KG1 (cell line): ENCODE data around the gene STXBP1.
A peak's percentile ranks its signal among the peaks of the same experiment; 100 is the strongest.

Source experiments
- DNase-seq: peaks from one replicate; lab custom pipeline; 2025; lab: John Stamatoyannopoulos, UW

The STXBP1 gene

DNA sequence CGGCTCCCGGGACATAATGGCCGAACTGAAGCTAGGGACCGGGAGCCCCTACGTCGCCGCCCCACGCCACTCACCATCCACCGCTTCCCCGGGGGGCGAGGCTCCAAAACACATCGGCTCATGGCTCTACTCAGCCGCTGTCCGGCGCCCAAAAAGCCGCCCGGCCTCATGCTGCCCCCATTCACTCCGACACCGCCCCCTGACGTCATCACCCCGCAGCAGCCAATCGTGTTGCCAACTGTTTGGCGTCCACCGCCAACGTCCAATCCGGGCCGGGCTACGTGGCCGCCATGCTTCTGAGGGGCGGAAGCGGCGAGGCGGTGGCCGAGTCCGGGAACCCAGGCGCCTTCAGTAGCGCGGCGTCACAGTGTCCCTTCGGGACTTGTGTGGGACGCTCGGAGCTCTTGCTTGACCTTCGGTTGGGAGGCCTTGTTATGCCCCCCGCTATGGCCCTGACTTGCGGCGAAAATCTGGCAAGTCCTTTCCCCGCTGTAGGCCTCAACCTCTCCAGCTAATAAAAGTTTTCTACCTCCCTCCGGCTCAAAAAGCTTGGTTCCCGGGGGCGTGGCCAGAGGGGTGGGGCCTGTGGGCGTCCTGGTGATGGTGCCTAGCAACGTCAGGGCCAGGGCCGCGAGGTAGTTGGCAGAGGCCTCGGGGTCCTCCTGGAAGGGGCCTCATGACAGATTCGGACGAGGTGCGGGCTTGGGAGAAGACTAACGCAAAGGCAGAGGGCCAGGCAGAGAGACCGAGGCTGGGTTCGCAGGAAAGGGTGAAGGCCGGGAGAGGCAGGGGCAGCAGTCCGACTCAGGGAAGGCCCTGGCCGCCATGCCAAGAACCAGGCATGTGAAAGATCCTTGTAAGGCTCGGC lies 103.6 kb downstream of the STXBP1 start, which contains the start of the genes PTRH1 and TTC16:
Gene PTRH1 (minus strand): TSS at position 194 of the 868 bp plus-strand sequence. CDS start 24 bp downstream, at position 170.
Gene TTC16 (plus strand): TSS at position 610 of the 868 bp plus-strand sequence. CDS start 67 bp downstream, at position 677.
- DNase-seq = peak; percentile 94

DNA sequence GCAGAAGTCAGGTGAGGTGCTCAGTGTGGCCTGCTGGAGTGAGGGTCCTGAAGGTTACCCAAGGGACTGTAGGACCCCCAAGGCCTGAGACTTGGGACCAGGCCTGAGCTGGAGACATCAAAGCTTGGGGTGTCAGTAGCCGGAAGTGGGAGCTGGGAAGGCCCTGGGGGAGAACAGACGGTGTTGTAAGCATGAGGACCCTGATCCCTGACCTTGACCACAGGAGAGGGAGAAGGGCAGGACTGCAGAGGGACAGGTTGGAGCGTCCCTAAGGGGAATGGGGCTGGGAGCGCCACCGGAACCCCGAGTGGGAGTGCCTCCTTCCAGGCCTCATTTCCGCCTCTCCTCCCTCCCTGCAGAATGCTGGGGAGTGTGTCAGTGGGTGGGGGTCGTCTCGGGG lies 104.3 kb downstream of the STXBP1 start:
- DNase-seq = no peak

DNA sequence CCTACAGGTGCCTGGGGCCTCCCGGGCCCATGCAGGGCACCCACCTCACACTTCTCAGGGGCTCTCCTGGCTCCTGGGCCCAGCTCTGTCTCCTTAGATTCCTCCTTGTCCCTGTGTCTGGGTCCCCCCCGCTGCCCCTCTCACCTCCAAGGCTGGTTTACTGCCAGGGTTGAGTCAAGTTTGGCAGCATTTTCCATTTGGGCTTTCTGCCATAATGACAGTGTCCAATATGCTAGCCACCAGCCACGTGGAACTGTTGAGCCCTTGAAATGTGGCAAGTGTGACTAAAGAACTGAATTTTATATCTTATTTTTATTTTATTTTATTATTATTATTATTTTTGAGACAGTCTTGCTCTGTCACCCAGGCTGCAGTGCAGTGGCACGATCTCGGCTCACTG lies 105.7 kb downstream of the STXBP1 start:
- no peak for DNase-seq

DNA sequence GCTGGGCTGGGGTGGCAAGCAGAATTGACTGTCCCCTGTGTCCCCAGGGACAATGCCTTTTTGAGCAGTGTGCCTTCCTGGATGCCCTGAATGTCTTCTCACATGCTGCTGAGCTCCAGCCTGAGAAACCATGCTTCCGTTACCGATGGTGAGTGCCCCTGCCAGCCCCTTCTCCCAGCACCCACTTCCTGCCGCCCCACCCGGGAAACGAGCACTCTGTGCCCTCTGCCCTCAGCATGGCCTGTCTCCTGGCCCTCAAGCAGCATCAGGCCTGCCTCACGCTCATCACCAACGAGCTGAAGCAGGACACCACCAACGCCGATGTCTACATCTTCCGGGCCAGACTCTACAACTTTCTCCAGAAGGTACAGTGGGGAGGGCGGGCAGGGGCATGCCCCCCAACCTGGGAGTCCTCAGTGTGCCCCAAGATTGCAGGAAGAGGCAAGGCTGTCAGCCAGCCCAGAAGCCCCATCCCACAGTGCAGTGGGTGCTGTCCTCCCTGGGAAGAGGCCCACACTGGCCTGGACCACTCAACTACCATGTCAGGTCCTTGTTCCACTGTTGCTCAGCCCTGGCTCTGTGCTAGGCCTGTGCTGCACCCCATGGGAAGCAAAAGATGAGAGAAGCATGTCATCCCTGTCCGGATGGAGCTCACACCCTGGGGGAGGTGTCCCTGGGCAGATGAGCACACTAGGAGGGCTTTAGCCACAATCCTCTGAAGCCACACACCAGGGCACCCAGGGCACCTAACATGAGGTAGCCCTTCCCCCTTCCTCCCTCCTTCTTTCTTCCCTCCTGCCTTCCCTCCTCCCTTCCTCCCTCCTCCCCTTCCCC lies 108.2 kb downstream of the STXBP1 start:
- no peak for DNase-seq

DNA sequence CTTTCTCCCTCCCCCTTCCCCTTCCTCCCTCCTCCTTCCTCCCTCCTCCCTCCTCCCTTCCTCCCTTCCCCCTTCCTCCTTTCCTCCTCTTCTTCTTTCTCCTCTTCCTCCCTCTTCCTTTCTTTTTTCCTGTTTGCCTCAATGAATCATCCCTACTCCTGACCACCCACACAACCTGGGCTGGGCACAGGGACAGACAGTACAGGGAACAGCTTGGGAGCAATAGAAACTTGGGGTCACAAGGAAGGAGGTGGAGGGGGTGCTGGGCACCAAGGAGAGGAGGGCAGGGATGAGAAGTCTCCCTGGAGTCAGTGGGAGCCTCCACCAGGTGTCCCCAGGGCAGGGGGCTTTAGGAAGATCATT lies 108.8 kb downstream of the STXBP1 start:
- no peak for DNase-seq

DNA sequence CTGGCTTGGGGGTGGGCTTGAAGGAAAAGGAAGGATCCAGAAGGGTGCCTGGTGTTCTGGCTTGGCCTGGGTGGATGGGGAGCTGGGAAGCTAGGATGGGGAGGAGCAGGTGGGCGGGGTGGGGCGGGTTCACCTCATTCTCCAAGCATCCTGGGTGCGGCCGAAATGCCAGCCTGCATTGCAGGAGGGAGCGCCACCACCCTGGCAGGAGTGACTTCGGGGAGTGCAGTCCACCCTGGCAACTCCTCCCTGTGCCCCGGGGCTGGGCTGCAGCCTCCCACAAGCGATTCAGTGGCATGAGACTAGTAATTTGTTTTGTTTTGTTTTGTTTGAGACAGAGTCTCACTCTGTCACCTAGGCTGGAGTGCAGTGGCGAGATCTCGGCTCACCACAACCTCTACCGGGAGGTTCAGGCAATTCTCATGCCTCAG lies 109.3 kb downstream of the STXBP1 start:
- no peak for DNase-seq

DNA sequence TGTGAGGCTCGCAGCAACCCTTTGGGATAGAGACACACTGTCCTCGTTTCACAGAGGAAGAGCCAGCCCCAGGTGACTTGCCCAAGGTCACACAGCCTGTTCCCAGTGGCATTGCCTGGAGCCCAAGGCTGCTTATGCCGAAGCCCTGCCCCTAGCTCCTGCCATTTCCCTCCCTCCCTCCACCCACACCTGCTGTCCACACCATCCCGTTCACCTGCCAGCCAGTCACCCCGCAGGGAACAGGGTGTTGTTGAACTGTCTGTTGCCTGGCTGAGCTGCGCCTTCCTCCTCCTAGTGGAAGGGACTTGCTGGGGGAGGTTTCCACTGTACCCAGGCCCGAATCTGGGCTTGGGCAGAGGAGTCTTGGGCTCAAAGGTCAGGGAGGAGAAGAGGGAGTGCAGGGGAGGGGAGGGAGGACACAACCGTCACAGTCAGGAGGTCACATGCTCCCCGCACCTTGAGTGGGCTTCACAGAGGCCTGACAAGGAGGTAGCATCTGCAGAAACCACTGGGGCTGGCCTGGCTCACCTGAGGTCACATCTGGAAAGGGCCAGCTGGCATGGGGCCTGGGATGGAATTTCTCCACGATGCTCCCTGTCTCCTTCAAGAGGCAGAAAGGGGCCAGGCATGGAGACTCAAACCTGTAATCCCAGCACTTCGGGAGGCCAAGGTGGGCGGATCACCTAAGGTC lies 110.1 kb downstream of the STXBP1 start:
- DNase-seq = no peak

DNA sequence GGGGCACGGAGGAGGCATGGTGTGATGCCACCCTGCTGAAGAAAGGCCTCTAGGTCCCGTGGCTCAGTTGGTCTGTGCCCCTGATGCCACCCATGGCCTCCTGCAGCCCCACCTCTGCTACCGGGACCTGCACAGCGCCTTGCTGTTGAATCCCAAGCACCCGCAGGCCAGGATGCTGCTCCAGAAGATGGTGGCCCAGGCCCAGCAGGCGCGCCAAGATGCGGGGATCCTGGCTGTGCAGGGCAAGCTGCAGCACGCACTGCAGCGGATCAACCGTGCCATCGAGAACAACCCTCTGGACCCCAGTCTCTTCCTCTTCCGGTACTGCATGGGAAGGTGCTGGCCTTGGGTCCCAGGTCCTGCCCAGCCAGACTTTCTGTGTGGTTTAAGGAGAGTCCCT lies 110.9 kb downstream of the STXBP1 start:
- no peak for DNase-seq

DNA sequence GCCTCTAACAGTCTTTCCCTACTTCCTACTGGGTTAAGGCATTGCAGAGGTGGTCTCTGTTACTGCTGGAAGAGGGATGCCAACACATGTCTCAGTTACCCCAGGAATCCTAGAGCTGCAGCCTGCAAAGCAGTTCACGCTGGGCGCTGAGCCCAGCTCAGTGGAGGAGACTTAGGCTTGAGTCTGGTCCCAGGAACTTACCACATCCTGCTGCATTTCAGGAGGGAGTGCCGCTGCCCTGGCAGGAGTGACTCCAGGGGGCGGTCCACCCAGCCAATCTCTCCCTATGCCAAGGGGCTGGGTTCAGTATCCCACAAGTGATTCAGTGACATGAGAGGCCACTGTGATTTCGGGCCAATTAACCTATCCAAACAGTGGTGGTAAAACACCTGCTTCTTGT lies 111.4 kb downstream of the STXBP1 start:
- DNase-seq = no peak

DNA sequence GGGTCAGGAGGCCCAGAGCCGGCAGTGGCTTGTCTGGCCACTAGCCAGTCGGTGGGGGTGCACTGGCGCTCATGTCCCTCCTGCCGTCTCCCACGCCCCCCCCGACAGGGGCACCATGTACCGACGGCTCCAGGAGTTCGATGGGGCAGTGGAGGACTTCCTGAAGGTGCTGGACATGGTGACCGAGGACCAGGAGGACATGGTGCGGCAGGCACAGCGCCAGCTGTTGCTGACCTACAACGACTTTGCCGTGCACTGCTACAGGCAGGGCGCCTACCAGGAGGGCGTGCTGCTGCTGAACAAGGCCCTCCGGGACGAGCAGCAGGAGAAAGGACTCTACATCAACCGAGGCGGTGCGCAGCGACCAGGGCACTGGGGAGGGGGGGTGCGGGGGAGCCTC lies 111.9 kb downstream of the STXBP1 start:
- no peak for DNase-seq

DNA sequence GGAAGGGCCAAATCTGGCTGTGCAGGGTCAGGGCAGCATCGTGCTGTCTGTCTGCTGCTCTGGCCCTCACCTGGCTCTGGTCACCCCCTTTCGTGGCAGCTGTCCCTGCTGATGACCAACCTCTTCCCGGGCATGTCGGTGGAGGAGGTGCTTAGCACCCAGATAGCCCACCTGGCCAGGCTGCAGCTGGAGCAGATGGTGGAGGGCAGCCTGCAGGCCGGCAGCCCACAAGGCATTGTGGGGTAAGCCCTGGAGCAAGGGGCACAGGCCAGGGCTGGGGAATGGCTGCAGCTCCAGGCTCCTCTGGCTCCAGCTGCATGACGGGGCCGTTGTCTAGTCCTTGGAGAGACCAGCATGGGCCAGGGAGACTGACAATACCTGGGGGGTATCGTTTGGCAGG lies 114.8 kb downstream of the STXBP1 start:
- no peak for DNase-seq

DNA sequence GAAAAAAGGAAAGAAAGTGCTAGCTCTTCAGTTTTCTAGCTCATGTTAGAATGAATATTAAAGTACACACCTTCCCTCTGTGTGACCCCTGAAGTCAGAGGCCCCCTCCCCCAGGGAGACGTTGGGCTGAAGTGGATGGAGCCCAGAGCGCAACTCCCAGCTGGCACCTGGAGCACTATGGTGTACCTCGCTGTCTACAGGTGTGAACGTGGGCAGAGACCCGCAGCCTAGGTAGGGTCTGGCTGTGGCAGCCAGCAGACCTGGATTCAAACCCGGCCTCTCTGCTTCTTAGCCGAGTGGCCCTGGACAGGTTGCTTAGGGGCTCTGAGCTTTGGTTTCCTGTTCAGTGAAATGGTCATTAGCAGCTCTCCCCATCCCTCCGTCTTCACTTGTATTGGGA lies 116.7 kb downstream of the STXBP1 start:
- DNase-seq = no peak

DNA sequence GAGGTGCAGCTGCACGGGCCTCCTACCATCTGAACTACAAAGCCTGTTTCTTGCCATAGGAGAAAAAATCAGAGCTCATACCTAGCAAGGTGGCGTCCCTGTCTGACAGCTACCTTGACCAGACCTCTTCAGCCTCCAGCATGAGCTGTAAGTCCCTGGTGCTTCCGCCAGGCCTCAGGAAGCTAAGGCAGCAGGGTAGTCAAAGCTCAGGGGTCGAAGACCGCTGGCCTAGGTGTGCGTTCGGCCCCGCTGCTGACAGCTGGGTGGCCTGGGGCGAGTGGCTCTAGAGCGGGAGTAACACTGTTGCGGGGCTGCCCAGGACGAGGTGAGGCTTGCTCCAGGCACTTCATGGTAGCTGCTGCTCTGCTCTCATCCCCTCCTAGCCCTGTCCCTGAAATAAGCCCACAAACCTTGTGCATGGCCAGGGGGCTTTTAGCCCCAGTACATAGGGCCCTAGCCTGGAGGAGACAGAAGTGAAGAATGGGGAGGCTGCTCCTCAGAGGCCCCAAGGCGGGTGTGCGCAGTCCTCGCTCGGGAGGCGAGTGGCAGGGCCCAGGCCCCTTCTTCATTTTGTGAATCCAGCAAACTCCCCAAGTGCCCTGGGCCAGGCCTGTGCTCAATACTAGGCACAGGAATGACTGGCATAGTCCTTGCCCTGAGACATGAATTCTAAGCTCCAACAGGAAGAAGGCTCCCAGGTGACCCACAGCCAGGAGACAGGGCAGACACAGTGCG lies 117.6 kb downstream of the STXBP1 start:
- DNase-seq = no peak

DNA sequence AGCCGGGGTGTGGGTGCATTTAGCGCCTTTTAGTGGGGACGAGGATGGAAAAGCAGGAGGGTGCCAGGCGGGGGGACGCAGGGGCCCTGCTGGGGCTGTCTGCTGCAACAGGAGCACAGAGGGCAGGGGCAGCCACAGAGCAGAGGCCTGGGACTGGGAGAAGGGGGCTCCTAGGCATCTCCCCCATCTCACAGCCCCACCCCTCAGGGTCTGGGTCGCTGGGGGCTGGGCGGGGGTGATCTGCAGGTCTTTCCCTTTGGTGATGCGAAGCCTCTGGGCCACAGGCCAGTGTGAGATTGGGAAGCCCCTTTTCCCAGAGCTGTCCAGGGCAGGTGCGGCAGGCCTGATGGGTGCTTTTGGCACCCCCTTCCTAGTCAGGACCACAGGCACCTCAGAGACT lies 118.2 kb downstream of the STXBP1 start:
- no peak for DNase-seq

DNA sequence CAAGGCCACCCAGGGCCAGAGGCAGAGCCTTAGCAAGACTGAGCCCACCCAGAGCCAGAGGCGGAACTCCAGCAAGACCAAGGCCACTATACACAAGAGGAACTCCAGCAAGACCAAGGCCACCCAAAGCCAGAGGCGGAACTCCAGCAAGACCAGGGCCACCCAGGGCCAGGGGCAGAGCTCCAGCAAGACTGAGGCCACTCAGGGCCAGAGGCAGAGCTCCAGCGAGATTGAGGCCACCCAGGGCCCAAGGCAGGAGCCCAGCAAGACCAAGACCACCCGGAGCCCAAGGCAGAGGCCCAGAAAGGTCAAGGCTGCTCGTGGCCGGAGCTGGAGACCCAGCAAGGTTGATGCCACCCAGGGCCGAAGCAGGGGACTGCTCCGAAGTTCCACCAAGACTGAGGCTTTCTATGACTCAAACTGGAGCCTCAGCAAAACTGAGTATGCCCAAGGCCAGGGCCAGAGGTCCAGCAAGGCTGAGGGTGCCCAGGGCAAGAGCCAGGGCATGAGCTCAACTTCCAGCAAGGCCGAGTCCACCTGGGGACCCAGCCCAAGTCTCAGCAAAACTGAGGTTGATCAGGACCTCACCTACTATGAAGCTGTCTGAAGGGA lies 118.8 kb downstream of the STXBP1 start:
- DNase-seq = no peak

DNA sequence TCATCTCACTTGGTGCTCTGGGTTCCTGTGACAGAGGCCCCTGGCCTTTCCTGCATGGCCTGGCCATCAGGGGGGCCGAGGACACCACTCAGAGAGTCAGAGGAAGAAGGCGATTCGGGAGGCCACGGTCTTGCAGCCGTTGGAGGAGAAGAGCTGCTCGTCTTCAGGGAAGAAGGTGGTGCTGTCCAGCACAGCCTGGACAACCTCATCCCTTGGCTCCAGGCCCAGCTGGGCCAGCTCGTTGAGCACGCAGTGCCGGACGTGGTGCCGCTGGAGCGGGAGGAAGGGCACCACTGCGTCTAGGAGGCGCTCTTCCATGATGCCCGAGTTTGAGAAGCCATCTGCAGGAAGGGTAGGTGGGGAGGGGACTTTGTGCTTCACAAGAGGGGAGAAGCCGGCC lies 119.9 kb downstream of the STXBP1 start:
- no peak for DNase-seq

DNA sequence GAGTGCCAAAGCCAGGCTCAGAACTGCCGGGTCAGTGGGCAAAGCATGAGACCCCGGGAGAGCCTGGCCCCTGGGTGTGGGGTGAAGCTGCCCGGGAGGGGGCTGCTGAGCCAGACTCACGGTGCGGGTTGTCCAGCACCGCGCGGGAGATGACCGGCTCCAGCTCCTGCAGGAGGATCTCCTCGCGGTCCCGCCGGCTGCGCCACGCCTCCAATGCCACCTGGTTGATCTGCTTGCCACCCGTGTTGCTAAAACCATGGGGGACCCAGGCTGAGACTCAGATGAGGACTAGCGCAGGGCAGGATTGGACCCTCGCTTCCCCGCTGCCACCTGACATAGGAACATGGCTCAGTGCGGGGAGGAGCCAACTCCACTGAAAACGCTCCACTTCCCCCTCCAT lies 120.4 kb downstream of the STXBP1 start:
- DNase-seq = no peak

DNA sequence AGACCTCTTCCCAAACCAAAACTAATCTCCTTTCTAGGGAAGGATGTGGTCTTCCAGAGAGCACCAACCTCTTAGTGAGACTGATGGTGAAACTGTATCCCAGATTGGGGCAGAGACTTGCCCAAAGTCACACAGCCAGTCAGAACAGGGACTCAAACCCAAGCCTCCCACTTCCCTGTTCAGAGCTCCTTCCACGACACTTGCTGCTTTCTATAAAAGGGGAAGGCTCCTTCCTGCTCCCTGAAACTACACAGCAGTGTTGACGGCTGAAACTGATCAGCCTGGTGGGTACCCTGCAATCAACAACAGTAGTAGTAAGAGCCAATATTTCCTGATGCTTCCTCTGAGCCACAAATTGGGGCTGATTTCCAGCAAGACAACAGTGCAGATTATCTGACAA lies 121.5 kb downstream of the STXBP1 start:
- DNase-seq = no peak

DNA sequence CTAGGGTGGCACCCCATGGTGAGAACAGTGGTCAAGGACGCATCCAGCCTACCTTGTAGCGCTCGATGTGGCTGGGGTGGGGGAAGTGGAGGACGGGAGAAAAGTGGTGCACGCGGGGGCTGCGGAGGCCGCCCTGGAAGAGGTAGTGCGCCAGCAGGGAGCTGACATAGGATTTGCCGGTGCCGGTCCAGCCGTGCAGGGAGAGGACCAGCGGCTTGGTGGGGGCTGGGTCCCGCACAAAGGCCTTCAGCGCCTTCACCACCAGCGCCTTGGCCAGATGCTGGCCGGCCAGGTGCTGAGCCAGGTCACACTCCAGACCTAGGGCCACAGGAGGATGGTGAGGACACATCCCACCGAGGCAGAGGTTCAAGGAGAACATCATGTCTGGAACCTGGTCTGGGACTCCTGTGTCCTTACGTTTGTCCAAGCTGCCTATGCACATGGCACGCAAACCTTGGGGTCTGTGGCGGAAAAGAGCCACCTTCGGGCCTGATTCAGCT lies 122.2 kb downstream of the STXBP1 start:
- no peak for DNase-seq

DNA sequence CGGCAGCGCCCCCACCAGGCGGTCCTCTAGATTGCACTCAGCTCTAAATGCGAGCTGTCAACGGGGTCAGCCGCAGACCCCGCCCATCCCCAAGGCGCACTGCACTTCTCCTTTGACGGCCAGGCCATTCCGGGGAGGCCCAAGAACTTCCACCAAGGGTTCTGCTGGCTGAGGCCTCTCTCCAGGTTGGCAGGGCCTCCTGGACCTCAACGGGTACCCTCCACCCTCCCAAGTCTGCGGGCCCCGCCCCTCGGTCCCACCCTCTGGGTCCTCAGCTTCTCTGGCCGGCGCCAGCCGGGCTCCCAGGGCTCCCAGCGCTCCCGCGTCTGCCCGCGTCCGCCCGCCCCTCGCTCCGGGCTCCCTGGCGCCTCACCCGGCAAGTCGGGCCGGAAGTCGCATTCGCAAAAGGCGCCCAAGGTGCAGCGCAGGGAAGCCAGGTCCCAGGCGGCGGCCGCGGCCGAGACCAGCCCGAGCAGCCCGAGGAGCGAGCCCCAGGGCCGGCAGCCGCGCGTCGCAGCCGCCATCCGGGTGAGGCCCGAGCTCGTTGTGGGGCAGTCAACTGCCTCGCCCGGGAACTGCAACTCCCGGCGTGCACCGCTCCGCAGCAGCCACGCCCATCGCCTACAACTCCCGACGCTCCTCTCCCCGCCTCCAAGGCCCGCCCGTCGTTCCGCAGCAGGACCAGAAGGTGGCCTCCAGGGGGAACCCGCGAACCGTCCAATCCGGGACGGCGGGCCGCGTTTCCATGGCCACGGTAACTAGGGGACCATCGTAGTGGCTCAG lies 122.9 kb downstream of the STXBP1 start, which contains the start of gene TOR2A:
Gene TOR2A (minus strand): TSS at position 548 of the 783 bp plus-strand sequence. CDS start 24 bp downstream, at position 524.
- peak; percentile 84 for DNase-seq
